ENCODE data around the gene CLRN3. TPM values are rescaled to one million over a fixed set of nuclear protein-coding genes. Genes with fewer than 3 reads are reported as not detected.

CLRN3 gene
- total RNA-seq, 1 experiment from 2014 or later, result not detected

DNA sequence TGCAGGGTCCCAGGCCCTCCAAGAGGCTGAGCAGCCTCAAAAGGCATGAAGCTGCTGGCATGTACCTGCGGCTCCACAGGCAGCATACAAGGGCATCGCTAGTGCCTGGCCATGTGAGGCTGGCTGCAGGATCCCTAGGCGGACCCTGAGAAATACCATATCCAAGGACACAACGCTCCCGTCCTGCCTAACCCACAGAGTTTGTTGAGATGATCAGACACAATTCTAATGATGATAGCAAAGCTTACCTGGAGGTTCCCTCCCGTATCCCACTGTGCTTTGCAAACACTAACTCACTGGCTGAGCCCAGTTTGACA lies 17.3 kb downstream of the CLRN3 start:
- CTCF ChIA-PET, result interaction anchor here (0.9 to 2.4 kb wide), 3 partner anchors 12 to 136 kb away, joined by 3 to 7 read pairs (median 6); no protein-coding TSS in a partner anchor
- no peak overlapping the region for H3K27ac Mint-ChIP-seq (ENCODE audit: low read depth, unreplicated experiment)
- BruUV-seq (replicated peaks), result no TSS peak

GRCh38 chr10:127874671-127875448 lies 17.9 kb downstream of the CLRN3 start:
- no peaks in the 10 kb centered on the region for H3K36me3 Mint-ChIP-seq (ENCODE audit: insufficient read depth, unreplicated experiment)
- no peak overlapping the region for H3K27ac Mint-ChIP-seq (ENCODE audit: low read depth, unreplicated experiment)
- BruUV-seq (replicated peaks), result no TSS peak
- H3K9me3 Mint-ChIP-seq (ENCODE audit: unreplicated experiment), result peaks cover 7% of the 10 kb centered on the region
- ChIA-PET CTCF (interaction anchor here (0.9 to 2.4 kb wide), 5 partner anchors 11 to 136 kb away, joined by 3 to 7 read pairs (median 5); no protein-coding TSS in a partner anchor), POLR2A (interaction anchor here (0.6 kb wide), 1 partner anchor 11 kb away, joined by 3 read pairs; no protein-coding TSS in a partner anchor)
- peaks cover 5% of the 10 kb centered on the region for H3K4me1 Mint-ChIP-seq (ENCODE audit: insufficient read depth, unreplicated experiment)
- no peaks in the 10 kb centered on the region for H3K27me3 Mint-ChIP-seq (ENCODE audit: insufficient read depth, unreplicated experiment)
- no peak for DNase-seq (ENCODE audit: unreplicated experiment)
- intact Hi-C loops (cut with micrococcal nuclease), result no loop called here
- no peak overlapping the region for H3K4me3 Mint-ChIP-seq (ENCODE audit: unreplicated experiment)
- TF ChIP-seq, protein P1, sequence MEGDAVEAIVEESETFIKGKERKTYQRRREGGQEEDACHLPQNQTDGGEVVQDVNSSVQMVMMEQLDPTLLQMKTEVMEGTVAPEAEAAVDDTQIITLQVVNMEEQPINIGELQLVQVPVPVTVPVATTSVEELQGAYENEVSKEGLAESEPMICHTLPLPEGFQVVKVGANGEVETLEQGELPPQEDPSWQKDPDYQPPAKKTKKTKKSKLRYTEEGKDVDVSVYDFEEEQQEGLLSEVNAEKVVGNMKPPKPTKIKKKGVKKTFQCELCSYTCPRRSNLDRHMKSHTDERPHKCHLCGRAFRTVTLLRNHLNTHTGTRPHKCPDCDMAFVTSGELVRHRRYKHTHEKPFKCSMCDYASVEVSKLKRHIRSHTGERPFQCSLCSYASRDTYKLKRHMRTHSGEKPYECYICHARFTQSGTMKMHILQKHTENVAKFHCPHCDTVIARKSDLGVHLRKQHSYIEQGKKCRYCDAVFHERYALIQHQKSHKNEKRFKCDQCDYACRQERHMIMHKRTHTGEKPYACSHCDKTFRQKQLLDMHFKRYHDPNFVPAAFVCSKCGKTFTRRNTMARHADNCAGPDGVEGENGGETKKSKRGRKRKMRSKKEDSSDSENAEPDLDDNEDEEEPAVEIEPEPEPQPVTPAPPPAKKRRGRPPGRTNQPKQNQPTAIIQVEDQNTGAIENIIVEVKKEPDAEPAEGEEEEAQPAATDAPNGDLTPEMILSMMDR (IDR thresholded peaks at IDR 0.05; ENCODE audit: unreplicated experiment), result no peak

More for the DNA sequence above, 17.3 kb downstream of the CLRN3 start:
- no peaks in the 10 kb centered on the region for H3K36me3 Mint-ChIP-seq (ENCODE audit: insufficient read depth, unreplicated experiment)
- no peak overlapping the region for H3K4me3 Mint-ChIP-seq (ENCODE audit: unreplicated experiment)
- peaks cover 5% of the 10 kb centered on the region for H3K4me1 Mint-ChIP-seq (ENCODE audit: insufficient read depth, unreplicated experiment)
- no peak for DNase-seq (ENCODE audit: unreplicated experiment)
- intact Hi-C loops (cut with micrococcal nuclease), result no loop called here
- H3K9me3 Mint-ChIP-seq (ENCODE audit: unreplicated experiment), result peaks cover 7% of the 10 kb centered on the region
- TF ChIP-seq, protein P1 (IDR thresholded peaks at IDR 0.05; ENCODE audit: unreplicated experiment), result no peak
- no peaks in the 10 kb centered on the region for H3K27me3 Mint-ChIP-seq (ENCODE audit: insufficient read depth, unreplicated experiment)
- POLR2A ChIA-PET, result interaction anchor here (0.6 kb wide), 1 partner anchor 10 kb away, joined by 3 read pairs; no protein-coding TSS in a partner anchor

GRCh38 chr10:127873901-127874470 lies 18.8 kb downstream of the CLRN3 start:
- Mint-ChIP-seq H3K9me3 (ENCODE audit: unreplicated experiment) (peaks cover 7% of the 10 kb centered on the region), H3K4me1 (ENCODE audit: insufficient read depth, unreplicated experiment) (peaks cover 5% of the 10 kb centered on the region), H3K27ac (ENCODE audit: low read depth, unreplicated experiment) (no peak overlapping the region), H3K4me3 (ENCODE audit: unreplicated experiment) (no peak overlapping the region), H3K27me3 (ENCODE audit: insufficient read depth, unreplicated experiment) (peaks cover 6% of the 10 kb centered on the region), H3K36me3 (ENCODE audit: insufficient read depth, unreplicated experiment) (no peaks in the 10 kb centered on the region)
- ChIA-PET CTCF (interaction anchor here (1.2 to 1.8 kb wide), 3 partner anchors 15 to 137 kb away, joined by 3 to 7 read pairs (median 5); no protein-coding TSS in a partner anchor), POLR2A (no interaction called here)
- intact Hi-C loops (cut with micrococcal nuclease), result no loop called here
- DNase-seq (ENCODE audit: unreplicated experiment), result no peak
- TF ChIP-seq, protein P1 (IDR thresholded peaks at IDR 0.05; ENCODE audit: unreplicated experiment), result no peak
- BruUV-seq (replicated peaks), result no TSS peak

- Mint-ChIP-seq H3K27me3 (ENCODE audit: insufficient read depth, unreplicated experiment) (peaks cover 15% of the 10 kb centered on the region), H3K4me1 (ENCODE audit: insufficient read depth, unreplicated experiment) (peaks cover 5% of the 10 kb centered on the region), H3K36me3 (ENCODE audit: insufficient read depth, unreplicated experiment) (no peaks in the 10 kb centered on the region), H3K27ac (ENCODE audit: low read depth, unreplicated experiment) (no peak overlapping the region), H3K4me3 (ENCODE audit: unreplicated experiment) (no peak overlapping the region), H3K9me3 (ENCODE audit: unreplicated experiment) (peaks cover 7% of the 10 kb centered on the region)
- BruUV-seq (replicated peaks), result no TSS peak
- peak; percentile 33 for DNase-seq (ENCODE audit: unreplicated experiment)
- TF ChIP-seq, protein P1 (IDR thresholded peaks at IDR 0.05; ENCODE audit: unreplicated experiment), result no peak
- ChIA-PET POLR2A (no interaction called here), CTCF (interaction anchor here (1.6 kb wide), 1 partner anchor 19 kb away, joined by 7 read pairs; no protein-coding TSS in a partner anchor)
- intact Hi-C loops (cut with micrococcal nuclease), result no loop called here
These were observed 19.7 kb downstream of the CLRN3 start for GRCh38 chr10:127872871-127873600.
